Activated CD4-positive, CD25-positive, alpha-beta regulatory T cell treated with anti-CD3 and anti-CD28 coated beads, Interleukin-2, amount 50 U/mL, for 16 hours (primary cell): ENCODE measurements around the gene ANKRD24.
"Not testable (repeated sequence)": the region's sequence is repeated elsewhere in the genome, so short reads cannot be mapped to it uniquely, and the experiment has no call there.

ENCODE experiments used
- DNase-seq: peaks from one replicate; pipeline ENCODE4 v3.0.0-alpha.2; 2020; ENCODE audit warnings: low read depth, low spot score

Gene ANKRD24

GRCh38 chr19:4197625-4198466 lies 15.4 kb downstream of the ANKRD24 start:
- DNase-seq, result no peak

GRCh38 chr19:4198467-4199126 lies 16.1 kb downstream of the ANKRD24 start:
- no peak for DNase-seq

- no peak for DNase-seq
Observed at GRCh38 chr19:4199699-4200293, 17.3 kb downstream of the ANKRD24 start.

- no peak for DNase-seq
Observed at GRCh38 chr19:4200940-4201542, 18.6 kb downstream of the ANKRD24 start.

GRCh38 chr19:4201798-4202197 lies 19.3 kb downstream of the ANKRD24 start:
- DNase-seq, result no peak

- DNase-seq, result no peak
Observed at GRCh38 chr19:4206818-4207484, 24.5 kb downstream of the ANKRD24 start.

- DNase-seq, result no peak
Observed at GRCh38 chr19:4208385-4209094, 26.1 kb downstream of the ANKRD24 start.

GRCh38 chr19:4210166-4210731 lies 27.8 kb downstream of the ANKRD24 start:
- DNase-seq, result no peak

- DNase-seq, result no peak
Observed at GRCh38 chr19:4213116-4213515, 30.6 kb downstream of the ANKRD24 start.

- no peak for DNase-seq
Observed at GRCh38 chr19:4215807-4216206, 33.3 kb downstream of the ANKRD24 start.

GRCh38 chr19:4216846-4217245 lies 34.4 kb downstream of the ANKRD24 start:
- no peak for DNase-seq

- no peak for DNase-seq
Observed at GRCh38 chr19:4217429-4218264, 35.2 kb downstream of the ANKRD24 start.

- not testable (repeated sequence) for DNase-seq
Observed at GRCh38 chr19:4218523-4218922, 36.0 kb downstream of the ANKRD24 start.

GRCh38 chr19:4220188-4220587 lies 37.7 kb downstream of the ANKRD24 start:
- DNase-seq, result no peak

GRCh38 chr19:4224470-4224869 lies 42.0 kb downstream of the ANKRD24 start:
- no peak for DNase-seq

GRCh38 chr19:4225885-4226284 lies 43.4 kb downstream of the ANKRD24 start:
- no peak for DNase-seq

- no peak for DNase-seq
Observed at GRCh38 chr19:4227771-4228170, 45.3 kb downstream of the ANKRD24 start.

GRCh38 chr19:4228765-4229178 lies 46.3 kb downstream of the ANKRD24 start:
- no peak for DNase-seq

- DNase-seq, result no peak
Observed at GRCh38 chr19:4229179-4229931, 46.9 kb downstream of the ANKRD24 start, which contains the start of gene EBI3. TSS of gene EBI3 (plus strand) at chr19:4229523. CDS start at chr19:4229551, 28 bp downstream.
